B cell (primary cell): Measurements from ENCODE around the gene MRAS. TPM values are rescaled to one million over a fixed set of nuclear protein-coding genes. Genes with fewer than 3 reads are reported as not detected.

Source experiments
- ATAC-seq: fragments of 200-7000 bp; cut with Tn5 transposase; one replicate; pipeline ENCODE4 v1.10.0; 2021; ENCODE audit warnings: low read depth, mild to moderate bottlenecking, moderate number of reproducible peaks, moderate library complexity
- CTCF ChIA-PET: fragments of 350-600 bp; sonication (Branson Sonifier 250); formaldehyde crosslinking; loops from one replicate; lab custom pipeline; 2021; ENCODE audit warnings: antibody characterized with exemption, inconsistent platforms; lab: Charles Lee
- POLR2A ChIA-PET: fragments of 350-600 bp; sonication (Branson Sonifier 250); formaldehyde crosslinking; loops from one replicate; lab custom pipeline; 2021; ENCODE audit warnings: antibody characterized with exemption; lab: Charles Lee
- DNase-seq: peaks from one replicate; pipeline ENCODE4 v3.0.0; 2013
- H2AFZ ChIP-seq: 2 replicates; pipeline ENCODE4 v1.6.1; 2012; ENCODE audit warnings: mild to moderate bottlenecking, low read depth, low read length; ENCODE audit not compliant: insufficient read depth, poor library complexity, severe bottlenecking
- H3K27ac ChIP-seq, 2 donors: 1 replicate in 1 of 2; 2 replicates in 1 of 2; pipeline ENCODE4 v1.5.1; 2012 to 2013; ENCODE audit warnings: low read length in 2 of 2, mild to moderate bottlenecking in 2 of 2, moderate library complexity in 1 of 2
- H3K27me3 ChIP-seq, 4 experiments: fragments of 200-600 bp in 1 of 4; sonication (generic) in 1 of 4; replicated peaks in 1 of 4; 1 replicate in 2 of 4; 2 replicates in 2 of 4; pipeline versions ENCODE4 v1.6.1 to v1.7.0; 2013 to 2016; ENCODE audit warnings: low read length in 3 of 4, mild to moderate bottlenecking in 2 of 4, mixed read lengths in 1 of 4, moderate library complexity in 1 of 4; ENCODE audit not compliant: insufficient read depth in 4 of 4, control insufficient read depth in 3 of 4; ENCODE audit errors: control extremely low read depth in 1 of 4
- H3K36me3 ChIP-seq, 2 experiments: replicated peaks in 1 of 2; 1 replicate in 1 of 2; 2 replicates in 1 of 2; pipeline versions ENCODE4 v1.6.1 to v1.7.1; 2013; ENCODE audit warnings: low read length in 1 of 2; ENCODE audit not compliant: insufficient read depth in 2 of 2, control insufficient read depth in 1 of 2; ENCODE audit errors: control extremely low read depth in 1 of 2, extremely low read depth in 1 of 2
- H3K4me1 ChIP-seq, 2 donors: fragments of 200-600 bp in 1 of 2; sonication (generic) in 1 of 2; 1 replicate in 1 of 2; 2 replicates in 1 of 2; pipeline versions ENCODE4 v1.5.1 to v1.6.1; 2013 to 2017; ENCODE audit warnings: low read length in 2 of 2; ENCODE audit not compliant: control insufficient read depth in 2 of 2, insufficient read depth in 2 of 2
- H3K4me2 ChIP-seq: replicated peaks from 2 replicates; pipeline ENCODE3; 2012; ENCODE audit warnings: mild to moderate bottlenecking, low read depth, low read length; ENCODE audit not compliant: poor library complexity, severe bottlenecking
- H3K4me3 ChIP-seq, 5 experiments: fragments of 200-600 bp in 1 of 5; sonication (generic) in 1 of 5; 1 replicate in 3 of 5; 2 replicates in 2 of 5; pipeline versions ENCODE4 v1.5.1 to v1.7.0; 2011 to 2016; ENCODE audit warnings: low read length in 4 of 5, mild to moderate bottlenecking in 4 of 5, low read depth in 2 of 5, control low read depth in 1 of 5, moderate library complexity in 1 of 5; ENCODE audit not compliant: insufficient read depth in 1 of 5; ENCODE audit errors: control extremely low read depth in 1 of 5, extremely low read depth in 1 of 5
- H3K79me2 ChIP-seq: fragments of 200-600 bp; sonication (generic); one replicate; pipeline ENCODE4 v1.6.0; 2016; ENCODE audit warnings: low read length; ENCODE audit not compliant: control insufficient read depth, insufficient read depth
- H3K9ac ChIP-seq: fragments of 200-600 bp; sonication (generic); 2 replicates; pipeline ENCODE4 v1.6.1; 2017; ENCODE audit warnings: mild to moderate bottlenecking, low read length, moderate library complexity
- H3K9me3 ChIP-seq, 3 donors: one replicate each; pipeline versions ENCODE4 v1.6.1 to v1.7.1; 2013; ENCODE audit warnings: low read length in 2 of 3; ENCODE audit not compliant: control insufficient read depth in 2 of 3, insufficient read depth in 1 of 3; ENCODE audit errors: control extremely low read depth in 1 of 3
- H4K20me1 ChIP-seq: 2 replicates; pipeline ENCODE4 v1.6.0; 2012; ENCODE audit warnings: mild to moderate bottlenecking, low read length; ENCODE audit not compliant: insufficient read depth, control insufficient read depth, poor library complexity, severe bottlenecking
- H3K27ac Mint-ChIP-seq: one replicate; pipeline ENCODE4 v1.8.0; 2021; ENCODE audit warnings: mixed read lengths
- H3K27me3 Mint-ChIP-seq: one replicate; pipeline ENCODE4 v1.8.0; 2021; ENCODE audit warnings: mixed read lengths
- H3K4me1 Mint-ChIP-seq: one replicate; pipeline ENCODE4 v1.8.0; 2021; ENCODE audit warnings: mixed read lengths
- H3K4me3 Mint-ChIP-seq: one replicate; pipeline ENCODE4 v1.8.0; 2021; ENCODE audit warnings: mixed read lengths
- H3K9me3 Mint-ChIP-seq: one replicate; pipeline ENCODE4 v1.8.0; 2022; ENCODE audit warnings: mixed read lengths; ENCODE audit not compliant: insufficient read depth
- EZH2 ChIP-seq: IDR thresholded peaks from 2 replicates; pipeline ENCODE4 v1.6.1; 2012; ENCODE audit warnings: borderline replicate concordance, low read depth, mild to moderate bottlenecking, moderate library complexity, low read length; ENCODE audit not compliant: insufficient read depth, poor library complexity, severe bottlenecking
- WGBS: methylation state at CpG from one replicate; pipeline ENCODE4 v1.1.5; 2013; ENCODE audit warnings: missing lambda C conversion rate; ENCODE audit not compliant: insufficient coverage; 5-methylcytosine and 5-hydroxymethylcytosine counted together
- intact Hi-C: fragments of 100-400 bp; cut with micrococcal nuclease; formaldehyde crosslinking; loops from one replicate; pipeline ENCODE4 v1.10.0; 2022
- polyA plus RNA-seq: library from polyadenylated mRNA; depleted of rRNA; stranded (reverse); fragments of >200 nt; gene quantifications from 2 replicates; pipeline ENCODE4 v1.2.3, GENCODE V29; 2012
- total RNA-seq, 2 donors: library from RNA; stranded (reverse); fragments of 120-200 nt in 1 of 2; gene quantifications; 1 replicate in 1 of 2; 2 replicates in 1 of 2; pipeline versions ENCODE4 v1.2.3 to v1.2.4, GENCODE V29; 2013 to 2022
- TF ChIP-seq, protein P1 (sequence below): fragments of 200-600 bp; IDR thresholded peaks from one replicate; pipeline ENCODE4 v1.8.0; 2022; ENCODE audit warnings: antibody characterized with exemption, mild to moderate bottlenecking

Gene MRAS
- total and polyA plus RNA-seq, 2 donors (not counting 1 experiment from before 2014, with no cell fraction given): 0.03 to 0.22 TPM

DNA sequence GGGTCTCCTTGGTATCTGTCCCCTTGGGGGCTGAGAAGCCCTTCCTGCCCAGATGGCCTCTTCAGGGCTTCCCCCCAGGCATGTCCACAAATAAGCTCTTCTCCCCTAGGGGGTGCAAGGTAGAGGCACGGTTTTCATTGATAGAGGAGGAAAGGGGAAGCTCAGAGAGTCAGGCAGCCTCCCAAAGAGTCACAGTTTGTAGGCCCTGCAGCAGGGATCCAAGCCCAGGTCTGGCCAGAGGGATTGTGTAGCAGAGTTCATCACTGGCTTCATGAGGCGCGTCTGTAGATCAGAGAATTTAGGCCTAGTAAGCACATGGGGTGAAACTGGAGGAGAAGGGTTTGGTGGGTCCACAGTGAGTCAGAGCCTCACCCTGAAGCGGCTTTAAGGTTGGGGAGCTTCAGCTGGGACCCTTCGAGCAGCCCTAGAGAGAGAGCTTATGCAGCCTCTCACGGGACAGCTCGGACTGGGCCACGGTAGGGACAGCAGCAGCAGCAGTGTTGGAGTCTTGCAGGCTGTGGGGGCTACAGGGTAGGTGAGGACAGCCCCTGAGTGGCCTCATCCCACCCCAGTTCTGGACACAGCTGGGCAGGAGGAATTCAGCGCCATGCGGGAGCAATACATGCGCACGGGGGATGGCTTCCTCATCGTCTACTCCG is 48.5 kb downstream of the MRAS start:
- no peak for TF ChIP-seq EZH2
- TF ChIP-seq, protein P1, sequence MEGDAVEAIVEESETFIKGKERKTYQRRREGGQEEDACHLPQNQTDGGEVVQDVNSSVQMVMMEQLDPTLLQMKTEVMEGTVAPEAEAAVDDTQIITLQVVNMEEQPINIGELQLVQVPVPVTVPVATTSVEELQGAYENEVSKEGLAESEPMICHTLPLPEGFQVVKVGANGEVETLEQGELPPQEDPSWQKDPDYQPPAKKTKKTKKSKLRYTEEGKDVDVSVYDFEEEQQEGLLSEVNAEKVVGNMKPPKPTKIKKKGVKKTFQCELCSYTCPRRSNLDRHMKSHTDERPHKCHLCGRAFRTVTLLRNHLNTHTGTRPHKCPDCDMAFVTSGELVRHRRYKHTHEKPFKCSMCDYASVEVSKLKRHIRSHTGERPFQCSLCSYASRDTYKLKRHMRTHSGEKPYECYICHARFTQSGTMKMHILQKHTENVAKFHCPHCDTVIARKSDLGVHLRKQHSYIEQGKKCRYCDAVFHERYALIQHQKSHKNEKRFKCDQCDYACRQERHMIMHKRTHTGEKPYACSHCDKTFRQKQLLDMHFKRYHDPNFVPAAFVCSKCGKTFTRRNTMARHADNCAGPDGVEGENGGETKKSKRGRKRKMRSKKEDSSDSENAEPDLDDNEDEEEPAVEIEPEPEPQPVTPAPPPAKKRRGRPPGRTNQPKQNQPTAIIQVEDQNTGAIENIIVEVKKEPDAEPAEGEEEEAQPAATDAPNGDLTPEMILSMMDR: no peak
- Mint-ChIP-seq H3K4me1 (no peaks in the 10 kb centered on the region), H3K9me3 (no peaks in the 10 kb centered on the region), H3K27ac (no peak overlapping the region), H3K4me3 (no peak overlapping the region), H3K27me3 (peaks cover 46% of the 10 kb centered on the region)
- Histone ChIP-seq H3K9ac (no peak overlapping the region), H3K9me3 (no peaks in the 10 kb centered on the region), H3K4me1 (no peaks in the 10 kb centered on the region), H3K4me2 (no peak overlapping the region), H3K27ac (no peak overlapping the region), H3K4me3 (no peak overlapping the region), H3K36me3 (no peaks in the 10 kb centered on the region), H3K27me3 (peaks cover 0 to 8% (median 3%) of the 10 kb centered on the region in 4 experiments), H2AFZ (no peak overlapping the region), H4K20me1 (no peaks in the 10 kb centered on the region), H3K79me2 (no peaks in the 10 kb centered on the region)
- ChIA-PET POLR2A (no interaction called here), CTCF (interaction anchor here (0.5 to 1.5 kb wide), 4 partner anchors 21 to 525 kb away, joined by 3 to 4 read pairs (median 3); no protein-coding TSS in a partner anchor)
- no peak for DNase-seq
- intact Hi-C loops: no loop called here
- ATAC-seq: no peak
- WGBS: 91% methylated on average over 13 of the region's 14 CpGs

DNA sequence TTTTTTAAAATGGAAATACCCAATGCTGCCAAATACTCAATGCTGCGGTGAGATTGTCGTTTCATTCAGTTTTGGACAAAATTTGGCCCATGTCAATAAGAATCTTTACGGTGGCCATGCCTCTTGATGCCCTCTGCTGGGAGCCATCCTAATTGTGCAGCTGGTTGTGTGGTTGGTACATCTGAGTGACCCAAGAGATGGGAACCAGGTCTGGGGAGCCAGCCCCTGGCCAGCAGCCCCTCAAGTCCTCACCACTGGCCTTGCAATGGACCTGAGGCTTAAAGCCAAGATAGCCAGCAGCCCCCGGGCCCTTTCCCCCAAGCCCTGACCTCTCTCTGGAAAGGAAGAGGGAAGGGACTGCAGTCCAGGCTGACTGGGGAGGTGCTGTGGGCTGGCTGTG is 49.6 kb downstream of the MRAS start:
- Histone ChIP-seq H3K79me2 (no peaks in the 10 kb centered on the region), H4K20me1 (no peaks in the 10 kb centered on the region), H3K4me3 (no peak overlapping the region), H3K4me2 (no peak overlapping the region), H3K4me1 (no peaks in the 10 kb centered on the region), H2AFZ (no peak overlapping the region), H3K9me3 (no peaks in the 10 kb centered on the region), H3K27me3 (peaks cover 0 to 10% (median 4%) of the 10 kb centered on the region in 4 experiments), H3K36me3 (no peaks in the 10 kb centered on the region), H3K9ac (no peak overlapping the region), H3K27ac (no peak overlapping the region)
- intact Hi-C loops: no loop called here
- Mint-ChIP-seq H3K4me3 (no peak overlapping the region), H3K9me3 (no peaks in the 10 kb centered on the region), H3K4me1 (no peaks in the 10 kb centered on the region), H3K27ac (no peak overlapping the region), H3K27me3 (peaks cover 42% of the 10 kb centered on the region)
- ChIA-PET POLR2A (no interaction called here), CTCF (no interaction called here)
- DNase-seq (no peak), ATAC-seq (no peak)
- TF ChIP-seq EZH2: no peak
- TF ChIP-seq, protein P1: no peak
- 96% methylated on average over 4 of the region's 4 CpGs for WGBS
